ENCODE results near the gene ONECUT2.

DNA sequence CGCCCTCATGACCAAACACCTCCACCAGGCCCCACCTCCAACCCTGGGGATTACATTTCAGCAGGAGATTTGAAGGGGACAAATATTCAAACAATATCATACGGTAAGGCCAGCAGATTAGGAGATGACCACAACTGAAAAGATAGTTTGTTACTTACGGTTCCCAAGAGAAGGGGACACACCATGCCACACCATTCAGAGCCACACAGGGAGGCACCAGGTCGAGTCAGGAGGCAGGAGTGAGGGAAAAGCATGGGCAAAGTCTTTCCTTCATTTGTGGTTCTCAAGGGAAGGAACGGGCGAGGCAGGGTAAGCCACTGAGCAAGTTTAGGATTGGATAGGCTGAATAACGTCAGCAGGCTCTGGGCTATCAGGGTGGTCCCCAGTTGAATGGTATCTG lies 94.0 kb downstream of the ONECUT2 start:
- no peak for TF ChIP-seq POLR2A (IDR thresholded peaks at IDR 0.05)
- TF ChIP-seq, protein P1, sequence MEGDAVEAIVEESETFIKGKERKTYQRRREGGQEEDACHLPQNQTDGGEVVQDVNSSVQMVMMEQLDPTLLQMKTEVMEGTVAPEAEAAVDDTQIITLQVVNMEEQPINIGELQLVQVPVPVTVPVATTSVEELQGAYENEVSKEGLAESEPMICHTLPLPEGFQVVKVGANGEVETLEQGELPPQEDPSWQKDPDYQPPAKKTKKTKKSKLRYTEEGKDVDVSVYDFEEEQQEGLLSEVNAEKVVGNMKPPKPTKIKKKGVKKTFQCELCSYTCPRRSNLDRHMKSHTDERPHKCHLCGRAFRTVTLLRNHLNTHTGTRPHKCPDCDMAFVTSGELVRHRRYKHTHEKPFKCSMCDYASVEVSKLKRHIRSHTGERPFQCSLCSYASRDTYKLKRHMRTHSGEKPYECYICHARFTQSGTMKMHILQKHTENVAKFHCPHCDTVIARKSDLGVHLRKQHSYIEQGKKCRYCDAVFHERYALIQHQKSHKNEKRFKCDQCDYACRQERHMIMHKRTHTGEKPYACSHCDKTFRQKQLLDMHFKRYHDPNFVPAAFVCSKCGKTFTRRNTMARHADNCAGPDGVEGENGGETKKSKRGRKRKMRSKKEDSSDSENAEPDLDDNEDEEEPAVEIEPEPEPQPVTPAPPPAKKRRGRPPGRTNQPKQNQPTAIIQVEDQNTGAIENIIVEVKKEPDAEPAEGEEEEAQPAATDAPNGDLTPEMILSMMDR (IDR thresholded peaks at IDR 0.05): no peak

Data from ovary (tissue), 3 donors.